GM12801 (cell line): Measurements from ENCODE around the gene RCL1.

Experiments
- TF ChIP-seq, protein P1 (sequence below): IDR thresholded peaks from one replicate; pipeline ENCODE4 v1.5.1; 2011; ENCODE audit warnings: control low read depth; ENCODE audit not compliant: insufficient read length; ENCODE audit errors: extremely low read depth

Gene RCL1

GRCh38 chr9:4883326-4883873, 90.7 kb downstream of the RCL1 start:
- TF ChIP-seq, protein P1, sequence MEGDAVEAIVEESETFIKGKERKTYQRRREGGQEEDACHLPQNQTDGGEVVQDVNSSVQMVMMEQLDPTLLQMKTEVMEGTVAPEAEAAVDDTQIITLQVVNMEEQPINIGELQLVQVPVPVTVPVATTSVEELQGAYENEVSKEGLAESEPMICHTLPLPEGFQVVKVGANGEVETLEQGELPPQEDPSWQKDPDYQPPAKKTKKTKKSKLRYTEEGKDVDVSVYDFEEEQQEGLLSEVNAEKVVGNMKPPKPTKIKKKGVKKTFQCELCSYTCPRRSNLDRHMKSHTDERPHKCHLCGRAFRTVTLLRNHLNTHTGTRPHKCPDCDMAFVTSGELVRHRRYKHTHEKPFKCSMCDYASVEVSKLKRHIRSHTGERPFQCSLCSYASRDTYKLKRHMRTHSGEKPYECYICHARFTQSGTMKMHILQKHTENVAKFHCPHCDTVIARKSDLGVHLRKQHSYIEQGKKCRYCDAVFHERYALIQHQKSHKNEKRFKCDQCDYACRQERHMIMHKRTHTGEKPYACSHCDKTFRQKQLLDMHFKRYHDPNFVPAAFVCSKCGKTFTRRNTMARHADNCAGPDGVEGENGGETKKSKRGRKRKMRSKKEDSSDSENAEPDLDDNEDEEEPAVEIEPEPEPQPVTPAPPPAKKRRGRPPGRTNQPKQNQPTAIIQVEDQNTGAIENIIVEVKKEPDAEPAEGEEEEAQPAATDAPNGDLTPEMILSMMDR: no peak

DNA sequence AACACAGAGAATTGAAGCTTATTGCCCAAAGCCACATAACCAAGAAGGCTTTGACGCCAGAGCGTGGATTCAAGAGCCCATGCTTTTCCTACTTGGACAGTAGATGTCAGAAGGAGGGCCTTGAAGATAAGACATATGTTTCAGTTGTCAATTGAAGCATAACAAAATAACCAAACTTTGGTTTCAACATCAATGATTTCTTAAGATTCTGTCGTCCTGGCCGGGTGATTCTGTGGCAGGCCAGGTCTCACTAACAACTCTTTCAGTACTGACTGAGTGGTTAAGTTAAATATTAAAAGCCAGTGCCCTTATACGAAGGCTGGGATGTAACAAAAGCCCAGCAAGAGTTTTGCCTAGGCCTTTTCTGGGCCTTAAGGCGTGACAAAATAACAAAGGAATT, 94.0 kb downstream of the RCL1 start:
- TF ChIP-seq, protein P1: no peak

DNA sequence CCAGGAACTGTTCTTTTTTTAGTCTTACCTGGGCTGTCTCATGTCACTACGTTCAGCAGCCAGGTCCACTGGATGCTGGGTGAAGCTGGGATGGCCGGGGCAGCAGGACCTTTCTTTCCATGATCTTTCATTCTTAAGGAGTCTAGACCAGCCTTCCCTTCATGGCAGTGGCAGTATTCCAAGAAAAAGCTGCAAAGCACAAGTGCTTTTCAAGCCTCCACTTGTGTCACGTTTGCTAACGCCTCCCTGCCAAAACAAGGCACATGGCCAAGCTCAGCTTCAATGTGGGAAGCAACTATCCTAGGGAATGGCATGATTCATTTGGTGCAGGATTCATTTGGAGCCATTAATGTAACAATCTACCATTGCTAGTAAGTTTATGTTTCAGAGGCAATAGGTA, 94.8 kb downstream of the RCL1 start:
- TF ChIP-seq, protein P1: no peak

DNA sequence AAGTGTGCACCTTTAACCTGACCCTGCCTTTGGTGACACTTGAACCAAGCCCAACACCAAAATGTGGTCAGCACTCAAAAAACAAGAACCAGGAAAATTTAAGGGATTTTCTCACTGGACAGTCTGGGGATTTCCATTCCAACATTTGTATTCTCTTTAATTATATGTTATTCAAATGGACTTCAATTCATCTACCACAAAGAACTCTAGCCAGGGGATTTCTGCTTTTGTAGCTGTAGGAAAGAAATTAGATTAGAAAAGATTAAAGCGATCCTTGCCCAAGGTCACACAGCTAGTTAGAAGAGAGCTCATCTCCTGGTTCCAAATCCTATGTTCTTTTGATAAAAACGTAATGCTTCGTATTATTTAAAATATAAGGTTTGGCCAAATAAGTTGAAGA, 97.5 kb downstream of the RCL1 start:
- TF ChIP-seq, protein P1: no peak

DNA sequence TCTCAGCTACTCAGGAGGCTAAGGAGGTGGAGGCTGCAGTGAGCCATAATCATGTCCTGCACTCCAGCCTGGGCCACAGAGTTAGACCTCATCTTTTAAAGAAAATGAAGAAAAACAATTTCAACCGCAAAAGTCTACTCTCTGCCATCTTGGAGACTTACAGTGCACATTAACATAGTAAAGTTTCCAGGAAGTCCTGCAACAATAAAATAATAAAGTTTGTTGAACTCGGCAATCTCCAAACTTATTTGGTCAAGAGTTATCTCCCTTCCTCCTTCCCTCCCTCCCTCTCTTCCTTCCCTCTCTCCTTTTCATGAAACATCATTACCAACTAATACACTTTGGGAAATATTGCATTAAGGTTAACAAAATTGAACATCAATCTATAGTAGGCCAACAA, 98.2 kb downstream of the RCL1 start:
- TF ChIP-seq, protein P1: no peak

- TF ChIP-seq, protein P1: no peak
Measured at GRCh38 chr9:4891674-4892073, 98.9 kb downstream of the RCL1 start.

GRCh38 chr9:4892501-4893194, 99.9 kb downstream of the RCL1 start:
- TF ChIP-seq, protein P1: no peak
